ENCODE data around the gene GCDH.

- TF ChIP-seq CHD7 (IDR thresholded peaks at IDR 0.05; ENCODE audit: insufficient replicate concordance, low read length) (no peak), CTCF (IDR thresholded peaks at IDR 0.05; ENCODE audit: control extremely low read depth in 1 of 3, insufficient read depth in 1 of 3, low read depth in 1 of 3, low read length in 3 of 3) (no peak), MAFK (IDR thresholded peaks at IDR 0.05; ENCODE audit: low read depth, low read length) (no peak), EZH2 (IDR thresholded peaks at IDR 0.05; ENCODE audit: low read depth, low read length, severe bottlenecking) (no peak), RFX5 (IDR thresholded peaks at IDR 0.05; ENCODE audit: borderline replicate concordance, low read depth, low read length) (no peak), SRF (IDR thresholded peaks at IDR 0.05; ENCODE audit: low read depth, low read length) (no peak)
These were observed 48.4 kb upstream of the GCDH start for GRCh38 chr19:12842511-12842910.
